GM23338 (cell line): ENCODE results near the gene NHERF1. TPM values are rescaled to one million over a fixed set of nuclear protein-coding genes. Genes with fewer than 3 reads are reported as not detected.

ENCODE experiments used
- ATAC-seq: fragments of 200-7000 bp; cut with Tn5 transposase; 3 replicates; pipeline ENCODE4 v1.9.1; 2020
- DNase-seq: peaks from one replicate; pipeline ENCODE4 v3.0.0-alpha.2; 2015; ENCODE audit warnings: low spot score
- H2AFZ ChIP-seq: fragments of 200-600 bp; sonication (generic); 2 replicates; pipeline ENCODE4 v1.8.0; 2016; ENCODE audit warnings: antibody characterized with exemption, mild to moderate bottlenecking, moderate library complexity
- H3F3A ChIP-seq: fragments of 200-600 bp; sonication (generic); replicated peaks from 2 replicates; pipeline ENCODE4 v1.8.0; 2017; ENCODE audit warnings: antibody characterized with exemption, mixed run types, low read depth
- H3K27ac ChIP-seq: fragments of 200-600 bp; sonication (generic); 2 replicates; pipeline ENCODE4 v1.6.1; 2016; ENCODE audit warnings: low read depth
- H3K27me3 ChIP-seq: fragments of 200-600 bp; sonication (generic); 2 replicates; pipeline ENCODE4 v1.8.0; 2016; ENCODE audit warnings: mild to moderate bottlenecking, mixed run types, moderate library complexity; ENCODE audit not compliant: insufficient read depth
- H3K36me3 ChIP-seq: fragments of 200-600 bp; sonication (generic); 2 replicates; pipeline ENCODE4 v1.8.0; 2016; ENCODE audit warnings: mild to moderate bottlenecking; ENCODE audit not compliant: insufficient read depth
- H3K4me1 ChIP-seq: fragments of 200-600 bp; sonication (generic); 2 replicates; pipeline ENCODE4 v1.8.0; 2016; ENCODE audit warnings: mild to moderate bottlenecking, moderate library complexity; ENCODE audit not compliant: insufficient read depth
- H3K4me2 ChIP-seq: fragments of 200-600 bp; sonication (generic); 2 replicates; pipeline ENCODE4 v1.7.1; 2017; ENCODE audit warnings: mixed run types
- H3K4me3 ChIP-seq: fragments of 200-600 bp; sonication (generic); 2 replicates; pipeline ENCODE4 v1.6.1; 2016; ENCODE audit warnings: mixed run types
- H3K79me2 ChIP-seq: fragments of 200-600 bp; sonication (generic); replicated peaks from 2 replicates; pipeline ENCODE4 v1.8.0; 2017; ENCODE audit warnings: mild to moderate bottlenecking; ENCODE audit not compliant: insufficient read depth
- H3K9me2 ChIP-seq: fragments of 200-600 bp; sonication (generic); 2 replicates; pipeline ENCODE4 v1.8.0; 2017; ENCODE audit not compliant: insufficient read depth
- H4K20me1 ChIP-seq: fragments of 200-600 bp; sonication (generic); replicated peaks from 2 replicates; pipeline ENCODE4 v1.8.0; 2017; ENCODE audit warnings: mild to moderate bottlenecking; ENCODE audit not compliant: insufficient read depth
- H3K27ac Mint-ChIP-seq: 2 replicates; pipeline ENCODE4 v1.8.0; 2020; ENCODE audit warnings: inconsistent platforms, mild to moderate bottlenecking, moderate library complexity, mixed read lengths
- H3K27me3 Mint-ChIP-seq: 3 replicates; pipeline ENCODE4 v1.8.0; 2022; ENCODE audit warnings: low read depth, mild to moderate bottlenecking, moderate library complexity, mixed read lengths, inconsistent platforms; ENCODE audit not compliant: insufficient read depth, poor library complexity
- H3K36me3 Mint-ChIP-seq: 3 replicates; pipeline ENCODE4 v1.8.0; 2021; ENCODE audit warnings: low read depth, mild to moderate bottlenecking, inconsistent platforms, moderate library complexity, mixed read lengths
- H3K4me1 Mint-ChIP-seq: 3 replicates; pipeline ENCODE4 v1.8.0; 2020; ENCODE audit warnings: mild to moderate bottlenecking, inconsistent platforms, mixed read lengths
- H3K4me3 Mint-ChIP-seq: 3 replicates; pipeline ENCODE4 v1.8.0; 2021; ENCODE audit warnings: moderate library complexity, mild to moderate bottlenecking, inconsistent platforms, mixed read lengths
- H3K9me3 Mint-ChIP-seq: 3 replicates; pipeline ENCODE4 v1.8.0; 2020; ENCODE audit warnings: moderate library complexity, mild to moderate bottlenecking, inconsistent platforms, mixed read lengths
- CREB1 ChIP-seq: fragments of 250-450 bp; sonication (Bioruptor Pico); IDR thresholded peaks from 2 replicates; pipeline ENCODE4 v1.5.0; 2020; ENCODE audit warnings: low read depth, mild to moderate bottlenecking, moderate library complexity
- EZH2 ChIP-seq: fragments of 200-600 bp; sonication (generic); IDR thresholded peaks from one replicate; pipeline ENCODE4 v1.8.0; 2017; ENCODE audit warnings: antibody characterized with exemption, mild to moderate bottlenecking, low read depth; ENCODE audit not compliant: unreplicated experiment
- EZH2phosphoT487 ChIP-seq: fragments of 200-600 bp; sonication (generic); IDR thresholded peaks from one replicate; pipeline ENCODE4 v1.8.1; 2018; ENCODE audit warnings: antibody characterized with exemption; ENCODE audit not compliant: unreplicated experiment
- JUNB ChIP-seq: IDR thresholded peaks from one replicate; pipeline ENCODE4 v1.6.1; 2016; ENCODE audit warnings: antibody characterized with exemption; ENCODE audit not compliant: unreplicated experiment
- POLR2AphosphoS5 ChIP-seq: IDR thresholded peaks from 2 replicates; pipeline ENCODE4 v1.6.1; 2016; ENCODE audit warnings: antibody characterized with exemption, low read depth
- STAT1 ChIP-seq: IDR thresholded peaks from one replicate; pipeline ENCODE4 v1.6.1; 2016; ENCODE audit warnings: antibody characterized with exemption; ENCODE audit not compliant: unreplicated experiment
- polyA plus RNA-seq: library from polyadenylated mRNA; unstranded; fragments of >200 nt; fragmentation: Nextera tagmentation; extraction: Ambion mirVana; gene quantifications from 2 replicates; pipeline ENCODE4 v1.2.1, GENCODE V29; 2016
- total RNA-seq: library from RNA; depleted of rRNA; stranded (reverse); fragments of >200 nt; shearing (Covaris generic); gene quantifications from 2 replicates; pipeline ENCODE4 v1.2.3, GENCODE V29; 2014
- TF ChIP-seq, protein P1 (sequence below): IDR thresholded peaks from 2 replicates; pipeline ENCODE4 v1.6.1; 2016; ENCODE audit warnings: antibody characterized with exemption
- TF ChIP-seq, protein P2 (sequence below): IDR thresholded peaks from one replicate; pipeline ENCODE4 v1.6.1; 2018; ENCODE audit warnings: antibody characterized with exemption; ENCODE audit not compliant: unreplicated experiment
- TF ChIP-seq, protein P3 (sequence below), 2 experiments: fragments of 200-600 bp in 1 of 2; sonication (generic) in 1 of 2; conservative IDR thresholded peaks; 2 replicates each; pipeline versions ENCODE4 v1.5.1 to v1.6.1; 2016 to 2017; ENCODE audit warnings: antibody characterized with exemption in 2 of 2, low read depth in 2 of 2, mild to moderate bottlenecking in 2 of 2, moderate library complexity in 1 of 2

Gene NHERF1
- total and polyA plus RNA-seq, 2 experiments from 2014 or later: 48.8 to 100 TPM

DNA sequence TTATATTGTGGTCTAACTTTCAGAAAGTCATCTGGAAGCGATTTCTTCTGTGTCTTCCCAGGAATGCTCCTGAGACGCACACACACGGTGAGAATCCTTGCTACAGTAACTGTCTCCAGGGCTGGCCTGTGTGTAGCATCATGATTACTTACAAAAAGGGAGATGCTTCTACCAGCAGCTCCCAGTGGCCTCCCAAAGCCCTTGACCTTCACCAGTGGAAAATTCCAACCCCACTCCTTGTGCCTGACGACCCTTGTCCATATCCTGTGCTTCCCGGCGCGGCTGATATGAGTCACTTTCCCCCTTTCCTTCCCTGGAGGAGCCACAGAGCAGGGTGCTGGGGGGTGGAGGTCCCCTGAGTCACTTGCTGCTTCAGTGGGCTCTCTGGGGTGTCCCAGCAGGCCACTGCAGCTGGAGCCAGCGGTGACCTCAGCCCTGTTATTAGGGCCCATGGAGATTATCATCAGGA lies 49.8 kb downstream of the NHERF1 start:
- no peaks in the 10 kb centered on the region for H3F3A ChIP-seq
- TF ChIP-seq, protein P1, sequence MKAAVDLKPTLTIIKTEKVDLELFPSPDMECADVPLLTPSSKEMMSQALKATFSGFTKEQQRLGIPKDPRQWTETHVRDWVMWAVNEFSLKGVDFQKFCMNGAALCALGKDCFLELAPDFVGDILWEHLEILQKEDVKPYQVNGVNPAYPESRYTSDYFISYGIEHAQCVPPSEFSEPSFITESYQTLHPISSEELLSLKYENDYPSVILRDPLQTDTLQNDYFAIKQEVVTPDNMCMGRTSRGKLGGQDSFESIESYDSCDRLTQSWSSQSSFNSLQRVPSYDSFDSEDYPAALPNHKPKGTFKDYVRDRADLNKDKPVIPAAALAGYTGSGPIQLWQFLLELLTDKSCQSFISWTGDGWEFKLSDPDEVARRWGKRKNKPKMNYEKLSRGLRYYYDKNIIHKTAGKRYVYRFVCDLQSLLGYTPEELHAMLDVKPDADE: no peak
- TF ChIP-seq POLR2AphosphoS5 (no peak), EZH2phosphoT487 (no peak), EZH2 (no peak), JUNB (no peak)
- TF ChIP-seq, protein P2, sequence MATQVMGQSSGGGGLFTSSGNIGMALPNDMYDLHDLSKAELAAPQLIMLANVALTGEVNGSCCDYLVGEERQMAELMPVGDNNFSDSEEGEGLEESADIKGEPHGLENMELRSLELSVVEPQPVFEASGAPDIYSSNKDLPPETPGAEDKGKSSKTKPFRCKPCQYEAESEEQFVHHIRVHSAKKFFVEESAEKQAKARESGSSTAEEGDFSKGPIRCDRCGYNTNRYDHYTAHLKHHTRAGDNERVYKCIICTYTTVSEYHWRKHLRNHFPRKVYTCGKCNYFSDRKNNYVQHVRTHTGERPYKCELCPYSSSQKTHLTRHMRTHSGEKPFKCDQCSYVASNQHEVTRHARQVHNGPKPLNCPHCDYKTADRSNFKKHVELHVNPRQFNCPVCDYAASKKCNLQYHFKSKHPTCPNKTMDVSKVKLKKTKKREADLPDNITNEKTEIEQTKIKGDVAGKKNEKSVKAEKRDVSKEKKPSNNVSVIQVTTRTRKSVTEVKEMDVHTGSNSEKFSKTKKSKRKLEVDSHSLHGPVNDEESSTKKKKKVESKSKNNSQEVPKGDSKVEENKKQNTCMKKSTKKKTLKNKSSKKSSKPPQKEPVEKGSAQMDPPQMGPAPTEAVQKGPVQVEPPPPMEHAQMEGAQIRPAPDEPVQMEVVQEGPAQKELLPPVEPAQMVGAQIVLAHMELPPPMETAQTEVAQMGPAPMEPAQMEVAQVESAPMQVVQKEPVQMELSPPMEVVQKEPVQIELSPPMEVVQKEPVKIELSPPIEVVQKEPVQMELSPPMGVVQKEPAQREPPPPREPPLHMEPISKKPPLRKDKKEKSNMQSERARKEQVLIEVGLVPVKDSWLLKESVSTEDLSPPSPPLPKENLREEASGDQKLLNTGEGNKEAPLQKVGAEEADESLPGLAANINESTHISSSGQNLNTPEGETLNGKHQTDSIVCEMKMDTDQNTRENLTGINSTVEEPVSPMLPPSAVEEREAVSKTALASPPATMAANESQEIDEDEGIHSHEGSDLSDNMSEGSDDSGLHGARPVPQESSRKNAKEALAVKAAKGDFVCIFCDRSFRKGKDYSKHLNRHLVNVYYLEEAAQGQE: no peak
- TF ChIP-seq, protein P3, sequence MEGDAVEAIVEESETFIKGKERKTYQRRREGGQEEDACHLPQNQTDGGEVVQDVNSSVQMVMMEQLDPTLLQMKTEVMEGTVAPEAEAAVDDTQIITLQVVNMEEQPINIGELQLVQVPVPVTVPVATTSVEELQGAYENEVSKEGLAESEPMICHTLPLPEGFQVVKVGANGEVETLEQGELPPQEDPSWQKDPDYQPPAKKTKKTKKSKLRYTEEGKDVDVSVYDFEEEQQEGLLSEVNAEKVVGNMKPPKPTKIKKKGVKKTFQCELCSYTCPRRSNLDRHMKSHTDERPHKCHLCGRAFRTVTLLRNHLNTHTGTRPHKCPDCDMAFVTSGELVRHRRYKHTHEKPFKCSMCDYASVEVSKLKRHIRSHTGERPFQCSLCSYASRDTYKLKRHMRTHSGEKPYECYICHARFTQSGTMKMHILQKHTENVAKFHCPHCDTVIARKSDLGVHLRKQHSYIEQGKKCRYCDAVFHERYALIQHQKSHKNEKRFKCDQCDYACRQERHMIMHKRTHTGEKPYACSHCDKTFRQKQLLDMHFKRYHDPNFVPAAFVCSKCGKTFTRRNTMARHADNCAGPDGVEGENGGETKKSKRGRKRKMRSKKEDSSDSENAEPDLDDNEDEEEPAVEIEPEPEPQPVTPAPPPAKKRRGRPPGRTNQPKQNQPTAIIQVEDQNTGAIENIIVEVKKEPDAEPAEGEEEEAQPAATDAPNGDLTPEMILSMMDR (conservative IDR thresholded peaks at IDR 0.05; ENCODE audit: low read depth in 2 of 2): no peak
- H3K27me3 ChIP-seq: no peaks in the 10 kb centered on the region
- H3K4me2 ChIP-seq: no peak overlapping the region
- H3K9me2 ChIP-seq: no peaks in the 10 kb centered on the region
- H3K27ac ChIP-seq: no peak overlapping the region
- no peaks in the 10 kb centered on the region for H3K4me1 ChIP-seq
- Mint-ChIP-seq H3K4me3 (no peak overlapping the region), H3K27me3 (peaks cover 6% of the 10 kb centered on the region), H3K27ac (no peak overlapping the region), H3K36me3 (peaks cover 42% of the 10 kb centered on the region), H3K9me3 (no peaks in the 10 kb centered on the region), H3K4me1 (no peaks in the 10 kb centered on the region)
- peaks cover 8% of the 10 kb centered on the region for H4K20me1 ChIP-seq
- H3K36me3 ChIP-seq: peaks cover 3% of the 10 kb centered on the region; the same call in 1 of the 2 replicates
- ATAC-seq (no peak), DNase-seq (no peak)
- H3K79me2 ChIP-seq: no peaks in the 10 kb centered on the region
- no peak overlapping the region for H3K4me3 ChIP-seq
- no peak overlapping the region for H2AFZ ChIP-seq

DNA sequence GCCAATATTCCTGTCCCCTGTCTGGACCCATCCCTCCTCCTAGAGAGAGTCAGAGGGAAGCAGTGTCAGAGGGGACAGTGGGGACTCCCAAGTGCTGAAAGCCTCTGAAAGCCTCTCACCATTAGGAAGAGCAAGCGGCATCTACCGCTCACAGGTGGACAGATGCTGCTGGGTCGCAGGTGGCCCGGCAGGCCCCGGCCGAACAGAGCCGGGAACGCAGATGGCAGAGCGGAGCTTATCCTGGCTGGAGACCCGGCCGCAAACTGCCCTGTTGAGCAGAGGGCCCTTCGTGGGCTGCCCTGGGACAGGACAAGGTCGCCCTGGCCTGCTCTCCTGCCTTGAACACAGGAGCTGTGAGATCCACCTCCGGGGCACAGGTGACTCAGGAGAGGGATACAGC lies 50.7 kb downstream of the NHERF1 start:
- DNase-seq: no peak
- Histone ChIP-seq H3K4me3 (no peak overlapping the region), H3K36me3 (peaks cover 3% of the 10 kb centered on the region; the same call in 1 of the 2 replicates), H3K4me1 (no peaks in the 10 kb centered on the region), H3K27ac (no peak overlapping the region), H3F3A (no peaks in the 10 kb centered on the region), H3K4me2 (no peak overlapping the region), H4K20me1 (peaks cover 12% of the 10 kb centered on the region), H2AFZ (no peak overlapping the region), H3K9me2 (no peaks in the 10 kb centered on the region), H3K27me3 (no peaks in the 10 kb centered on the region), H3K79me2 (no peaks in the 10 kb centered on the region)
- Mint-ChIP-seq H3K27me3 (peaks cover 6% of the 10 kb centered on the region), H3K27ac (no peak overlapping the region), H3K36me3 (peaks cover 40% of the 10 kb centered on the region), H3K9me3 (no peaks in the 10 kb centered on the region), H3K4me3 (no peak overlapping the region), H3K4me1 (no peaks in the 10 kb centered on the region)
- ATAC-seq: no peak
- TF ChIP-seq EZH2: no peak
- no peak for TF ChIP-seq STAT1
- no peak for TF ChIP-seq POLR2AphosphoS5
- no peak for TF ChIP-seq CREB1 (CRISPR knock-in tag)
- no peak for TF ChIP-seq JUNB
